HepG2 (cell line): ENCODE measurements around the gene SLC26A2. TPM values are rescaled to one million over a fixed set of nuclear protein-coding genes. Genes with fewer than 3 reads are reported as not detected.

ENCODE experiments used
- ATF2 ChIP-seq: sonication (generic); formaldehyde crosslinking; IDR thresholded peaks from 2 replicates; pipeline ENCODE4 v1.4.0; 2020; ENCODE audit warnings: missing genetic modification reagents
- EHMT2 ChIP-seq: fragments of 200-600 bp; sonication (generic); IDR thresholded peaks from 2 replicates; pipeline ENCODE4 v1.7.0; 2017; ENCODE audit warnings: antibody characterized with exemption, low read depth, low read length, borderline replicate concordance
- KAT2B ChIP-seq: fragments of 150-350 bp; IDR thresholded peaks from 2 replicates; pipeline ENCODE4 v1.6.1; 2014; ENCODE audit warnings: low read depth, low read length, borderline replicate concordance
- KLF13 ChIP-seq: sonication (generic); formaldehyde crosslinking; IDR thresholded peaks from 2 replicates; pipeline ENCODE4 v1.4.0; 2020; ENCODE audit warnings: mild to moderate bottlenecking, missing genetic modification reagents
- NFYB ChIP-seq: sonication (generic); formaldehyde crosslinking; IDR thresholded peaks from 2 replicates; pipeline ENCODE4 v1.4.0; 2020; ENCODE audit warnings: missing genetic modification reagents
- NR2F1 ChIP-seq, 2 experiments: fragments of 450-650 bp in 1 of 2; formaldehyde crosslinking in 1 of 2; IDR thresholded peaks; 2 replicates each; pipeline versions ENCODE4 v1.5.0 to v1.6.1; 2016 to 2020; ENCODE audit warnings: mild to moderate bottlenecking in 1 of 2, missing compliant biosample characterization in 1 of 2, missing genetic modification reagents in 1 of 2, moderate library complexity in 1 of 2
- PHF5A ChIP-seq: IDR thresholded peaks from one replicate; pipeline ENCODE4 v1.6.1; 2018; ENCODE audit warnings: low read depth, missing genetic modification reagents; ENCODE audit not compliant: unreplicated experiment
- POGK ChIP-seq: sonication (generic); formaldehyde crosslinking; conservative IDR thresholded peaks from 2 replicates; pipeline ENCODE4 v1.8.0; 2022; ENCODE audit warnings: mild to moderate bottlenecking, moderate library complexity, missing genetic modification reagents
- POLR2G ChIP-seq: fragments of 200-400 bp; formaldehyde crosslinking; IDR thresholded peaks from 2 replicates; pipeline ENCODE4 v1.6.1; 2018; ENCODE audit warnings: mild to moderate bottlenecking, low read depth, low read length, moderate library complexity
- UBTF ChIP-seq: sonication (generic); formaldehyde crosslinking; IDR thresholded peaks from 2 replicates; pipeline ENCODE4 v1.4.0; 2020; ENCODE audit warnings: mild to moderate bottlenecking, missing genetic modification reagents
- ZBTB20 ChIP-seq: sonication (generic); formaldehyde crosslinking; IDR thresholded peaks from 2 replicates; pipeline ENCODE4 v1.8.1; 2023; ENCODE audit warnings: missing genetic modification reagents, low read depth, mild to moderate bottlenecking, borderline replicate concordance
- ZNF354B ChIP-seq: sonication (generic); formaldehyde crosslinking; IDR thresholded peaks from 2 replicates; pipeline ENCODE4 v1.8.0; 2022; ENCODE audit warnings: mild to moderate bottlenecking, missing genetic modification reagents
- ZNF383 ChIP-seq: sonication (generic); formaldehyde crosslinking; IDR thresholded peaks from 2 replicates; pipeline ENCODE4 v1.4.0; 2020; ENCODE audit warnings: missing genetic modification reagents, mild to moderate bottlenecking, borderline replicate concordance
- ZNF598 ChIP-seq: sonication (generic); formaldehyde crosslinking; IDR thresholded peaks from 2 replicates; pipeline ENCODE4 v1.5.1; 2020; ENCODE audit warnings: mild to moderate bottlenecking, missing genetic modification reagents, borderline replicate concordance
- polyA plus RNA-seq, 8 experiments: library from polyadenylated mRNA; depleted of rRNA in 3 of 8; stranded (reverse) in 7 of 8; unstranded in 1 of 8; fragments of >200 nt; fragmentation: Illumina TruSeq in 4 of 8; extraction: Trizol in 4 of 8; gene quantifications; 2 replicates each; pipeline versions ENCODE4 v1.2.1 to v1.2.3, GENCODE V29; 2011 to 2016; ENCODE audit warnings: low read depth in 4 of 8, missing spikeins in 1 of 8, mixed read lengths in 1 of 8; ENCODE audit not compliant: insufficient read depth in 1 of 8
- total RNA-seq, 5 experiments: library from RNA; depleted of rRNA; stranded (reverse); fragments of >200 nt; fragmentation: Illumina TruSeq; extraction: Trizol; gene quantifications; 2 replicates each; pipeline ENCODE4 v1.2.3, GENCODE V29; 2016; ENCODE audit warnings: low read depth in 1 of 5
- TF ChIP-seq, protein P1 (sequence below): sonication (generic); formaldehyde crosslinking; IDR thresholded peaks from 2 replicates; pipeline ENCODE4 v1.4.0; 2020; ENCODE audit warnings: missing genetic modification reagents
- TF ChIP-seq, protein P2 (sequence below): sonication (generic); formaldehyde crosslinking; IDR thresholded peaks from 2 replicates; pipeline ENCODE4 v1.5.1; 2020; ENCODE audit warnings: mild to moderate bottlenecking, missing genetic modification reagents, moderate library complexity
- TF ChIP-seq, protein P3 (sequence below): sonication (generic); formaldehyde crosslinking; conservative IDR thresholded peaks from 2 replicates; pipeline ENCODE4 v1.4.0; 2020; ENCODE audit warnings: missing genetic modification reagents
- TF ChIP-seq, protein P4 (sequence below): sonication (generic); formaldehyde crosslinking; IDR thresholded peaks from 2 replicates; pipeline ENCODE4 v1.4.0; 2020; ENCODE audit warnings: missing genetic modification reagents, borderline replicate concordance

The SLC26A2 gene
- total and polyA plus RNA-seq, 2 of the 13 experiments (the other 11 are each of a cell fraction or from before 2014, with no cell fraction given) = 2.2 to 7.9 TPM

DNA sequence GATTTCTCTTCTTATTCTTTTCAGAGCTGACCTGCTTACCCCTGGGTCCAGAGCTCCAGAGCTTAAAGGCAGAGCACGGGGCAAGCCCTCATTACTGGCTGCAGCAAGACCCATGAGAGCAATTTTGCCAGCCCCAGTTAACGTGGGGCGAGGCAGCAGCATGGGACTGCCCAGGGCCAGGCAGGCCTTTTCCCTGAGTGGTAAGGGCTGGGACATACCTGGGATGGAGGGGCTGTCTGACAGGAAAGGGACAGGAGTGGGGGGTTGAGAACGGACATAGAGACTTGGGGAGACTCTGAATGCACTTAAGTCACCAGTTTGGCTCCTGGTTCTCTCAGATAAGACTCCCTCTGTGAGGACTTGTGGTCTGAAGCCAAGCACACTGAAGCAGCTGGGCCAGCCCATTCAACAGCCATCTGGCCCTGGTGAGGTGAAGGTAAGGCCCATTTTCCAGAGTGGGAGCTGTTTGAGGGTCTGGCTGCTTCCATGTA lies 66.2 kb downstream of the SLC26A2 start (continued):
- TF ChIP-seq POGK (CRISPR knock-in tag) = no peak
- TF ChIP-seq PHF5A (CRISPR knock-in tag) = no peak
- TF ChIP-seq ATF2 = no peak
- no peak for TF ChIP-seq KAT2B
- TF ChIP-seq, protein P1, sequence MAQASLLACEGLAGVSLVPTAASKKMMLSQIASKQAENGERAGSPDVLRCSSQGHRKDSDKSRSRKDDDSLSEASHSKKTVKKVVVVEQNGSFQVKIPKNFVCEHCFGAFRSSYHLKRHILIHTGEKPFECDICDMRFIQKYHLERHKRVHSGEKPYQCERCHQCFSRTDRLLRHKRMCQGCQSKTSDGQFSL (CRISPR knock-in tag) = no peak
- no peak for TF ChIP-seq UBTF (CRISPR knock-in tag)
- TF ChIP-seq, protein P2, sequence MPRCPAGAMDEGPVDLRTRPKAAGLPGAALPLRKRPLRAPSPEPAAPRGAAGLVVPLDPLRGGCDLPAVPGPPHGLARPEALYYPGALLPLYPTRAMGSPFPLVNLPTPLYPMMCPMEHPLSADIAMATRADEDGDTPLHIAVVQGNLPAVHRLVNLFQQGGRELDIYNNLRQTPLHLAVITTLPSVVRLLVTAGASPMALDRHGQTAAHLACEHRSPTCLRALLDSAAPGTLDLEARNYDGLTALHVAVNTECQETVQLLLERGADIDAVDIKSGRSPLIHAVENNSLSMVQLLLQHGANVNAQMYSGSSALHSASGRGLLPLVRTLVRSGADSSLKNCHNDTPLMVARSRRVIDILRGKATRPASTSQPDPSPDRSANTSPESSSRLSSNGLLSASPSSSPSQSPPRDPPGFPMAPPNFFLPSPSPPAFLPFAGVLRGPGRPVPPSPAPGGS (CRISPR knock-in tag) = no peak
- TF ChIP-seq, protein P3, sequence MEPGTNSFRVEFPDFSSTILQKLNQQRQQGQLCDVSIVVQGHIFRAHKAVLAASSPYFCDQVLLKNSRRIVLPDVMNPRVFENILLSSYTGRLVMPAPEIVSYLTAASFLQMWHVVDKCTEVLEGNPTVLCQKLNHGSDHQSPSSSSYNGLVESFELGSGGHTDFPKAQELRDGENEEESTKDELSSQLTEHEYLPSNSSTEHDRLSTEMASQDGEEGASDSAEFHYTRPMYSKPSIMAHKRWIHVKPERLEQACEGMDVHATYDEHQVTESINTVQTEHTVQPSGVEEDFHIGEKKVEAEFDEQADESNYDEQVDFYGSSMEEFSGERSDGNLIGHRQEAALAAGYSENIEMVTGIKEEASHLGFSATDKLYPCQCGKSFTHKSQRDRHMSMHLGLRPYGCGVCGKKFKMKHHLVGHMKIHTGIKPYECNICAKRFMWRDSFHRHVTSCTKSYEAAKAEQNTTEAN (CRISPR knock-in tag) = no peak
- TF ChIP-seq, protein P4, sequence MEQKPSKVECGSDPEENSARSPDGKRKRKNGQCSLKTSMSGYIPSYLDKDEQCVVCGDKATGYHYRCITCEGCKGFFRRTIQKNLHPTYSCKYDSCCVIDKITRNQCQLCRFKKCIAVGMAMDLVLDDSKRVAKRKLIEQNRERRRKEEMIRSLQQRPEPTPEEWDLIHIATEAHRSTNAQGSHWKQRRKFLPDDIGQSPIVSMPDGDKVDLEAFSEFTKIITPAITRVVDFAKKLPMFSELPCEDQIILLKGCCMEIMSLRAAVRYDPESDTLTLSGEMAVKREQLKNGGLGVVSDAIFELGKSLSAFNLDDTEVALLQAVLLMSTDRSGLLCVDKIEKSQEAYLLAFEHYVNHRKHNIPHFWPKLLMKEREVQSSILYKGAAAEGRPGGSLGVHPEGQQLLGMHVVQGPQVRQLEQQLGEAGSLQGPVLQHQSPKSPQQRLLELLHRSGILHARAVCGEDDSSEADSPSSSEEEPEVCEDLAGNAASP (CRISPR knock-in tag) = no peak
- no peak for TF ChIP-seq NFYB
- TF ChIP-seq ZNF354B = no peak
- no peak for TF ChIP-seq POLR2G
- TF ChIP-seq EHMT2 = no peak
- no peak for TF ChIP-seq ZBTB20 (CRISPR knock-in tag)
- TF ChIP-seq NR2F1 (CRISPR knock-in tag; IDR thresholded peaks at IDR 0.05) = no peak
- 0 out of 2 replicates have a peak, but pooled peaks have one; percentile 23 for TF ChIP-seq ZNF383 (CRISPR knock-in tag)
- TF ChIP-seq ZNF598 (CRISPR knock-in tag) = peak; percentile 51; the same call in 1 of the 2 replicates
- TF ChIP-seq KLF13 (CRISPR knock-in tag) = no peak
